ENCODE results near the gene ARID3A.

GRCh38 chr19:898663-899062 is 27.2 kb upstream of the ARID3A start:
- no peak for TF ChIP-seq EZH2 (IDR thresholded peaks at IDR 0.05)
- TF ChIP-seq POLR2AphosphoS5 (IDR thresholded peaks at IDR 0.05; ENCODE audit: borderline replicate concordance, low read depth, low read length): no peak
- TF ChIP-seq FOXP2 (optimal IDR thresholded peaks at IDR 0.05; ENCODE audit: control extremely low read depth, extremely low read length, insufficient read depth): no peak

All from SK-N-MC (cell line).